ENCODE data around the gene ITGB1BP1. TPM values are rescaled to one million over a fixed set of nuclear protein-coding genes. Genes with fewer than 3 reads are reported as not detected.

The ITGB1BP1 gene
- total and polyA plus RNA-seq, 8 donors = 71.5 to 89.2 (median 79.2) TPM

- ATAC-seq (no peak), DNase-seq (no peak)
- H3K27me3 ChIP-seq = no peaks in the 10 kb centered on the region
- no peaks in the 10 kb centered on the region for H3K4me1 ChIP-seq
- intact Hi-C loops (cut with DNase I) = no loop called here
- H3K36me3 ChIP-seq = peaks cover 0 to 57% of the 10 kb centered on the region in 2 donors
- H3K4me3 ChIP-seq = no peak overlapping the region
- H3K9me3 ChIP-seq = no peaks in the 10 kb centered on the region
- no peak overlapping the region for H3K27ac ChIP-seq
- no peak for TF ChIP-seq CTCF (IDR thresholded peaks at IDR 0.05)
These were observed 37.8 kb upstream of the ITGB1BP1 start for GRCh38 chr2:9461079-9461478.

- Histone ChIP-seq H3K27me3 (no peaks in the 10 kb centered on the region), H3K9me3 (no peaks in the 10 kb centered on the region), H3K4me3 (no peak overlapping the region), H3K4me1 (no peaks in the 10 kb centered on the region), H3K27ac (no peak overlapping the region), H3K36me3 (peaks cover 0 to 61% of the 10 kb centered on the region in 2 donors)
- intact Hi-C loops (cut with DNase I) = no loop called here
- DNase-seq (no peak), ATAC-seq (no peak)
- TF ChIP-seq CTCF (IDR thresholded peaks at IDR 0.05) = no peak
These were observed 37.2 kb upstream of the ITGB1BP1 start for GRCh38 chr2:9460441-9461017.

- intact Hi-C loops (cut with DNase I) = no loop called here
- H3K9me3 ChIP-seq = no peaks in the 10 kb centered on the region
- H3K36me3 ChIP-seq = peaks cover 0 to 89% of the 10 kb centered on the region in 2 donors
- H3K27me3 ChIP-seq = no peaks in the 10 kb centered on the region
- ATAC-seq (no peak), DNase-seq (no peak)
- no peak overlapping the region for H3K27ac ChIP-seq
- no peak overlapping the region for H3K4me3 ChIP-seq
- TF ChIP-seq CTCF (IDR thresholded peaks at IDR 0.05) = no peak
- H3K4me1 ChIP-seq = no peaks in the 10 kb centered on the region
These were observed 27.9 kb upstream of the ITGB1BP1 start for GRCh38 chr2:9451231-9451630.

- TF ChIP-seq CTCF (IDR thresholded peaks at IDR 0.05) = no peak
- no peaks in the 10 kb centered on the region for H3K4me1 ChIP-seq
- H3K27me3 ChIP-seq = no peaks in the 10 kb centered on the region
- intact Hi-C loops (cut with DNase I) = no loop called here
- H3K9me3 ChIP-seq = no peaks in the 10 kb centered on the region
- DNase-seq = no peak
- peaks cover 0 to 95% of the 10 kb centered on the region in 2 donors for H3K36me3 ChIP-seq
- no peak overlapping the region for H3K4me3 ChIP-seq
- H3K27ac ChIP-seq = no peak overlapping the region
- no peak for ATAC-seq
These were observed 21.8 kb upstream of the ITGB1BP1 start for GRCh38 chr2:9445089-9445488.

GRCh38 chr2:9443526-9443925 is 20.2 kb upstream of the ITGB1BP1 start:
- Histone ChIP-seq H3K36me3 (peaks cover 0 to 90% of the 10 kb centered on the region in 2 donors), H3K9me3 (no peaks in the 10 kb centered on the region), H3K27me3 (no peaks in the 10 kb centered on the region), H3K4me3 (no peak overlapping the region), H3K27ac (no peak overlapping the region), H3K4me1 (no peaks in the 10 kb centered on the region)
- intact Hi-C loops (cut with DNase I) = no loop called here
- no peak for DNase-seq
- no peak for TF ChIP-seq CTCF (IDR thresholded peaks at IDR 0.05)
- ATAC-seq = no peak

All from left lung (tissue), 10 donors.